SH-SY5Y (cell line): ENCODE data around the gene ARHGAP15.

Source experiments
- GATA2 ChIP-seq: IDR thresholded peaks from 2 replicates; pipeline ENCODE4 v1.6.1; 2011; ENCODE audit warnings: mild to moderate bottlenecking, low read depth, low read length
- GATA3 ChIP-seq: IDR thresholded peaks from 2 replicates; pipeline ENCODE4 v1.6.1; 2011; ENCODE audit warnings: low read depth, mild to moderate bottlenecking, low read length, moderate library complexity

DNA sequence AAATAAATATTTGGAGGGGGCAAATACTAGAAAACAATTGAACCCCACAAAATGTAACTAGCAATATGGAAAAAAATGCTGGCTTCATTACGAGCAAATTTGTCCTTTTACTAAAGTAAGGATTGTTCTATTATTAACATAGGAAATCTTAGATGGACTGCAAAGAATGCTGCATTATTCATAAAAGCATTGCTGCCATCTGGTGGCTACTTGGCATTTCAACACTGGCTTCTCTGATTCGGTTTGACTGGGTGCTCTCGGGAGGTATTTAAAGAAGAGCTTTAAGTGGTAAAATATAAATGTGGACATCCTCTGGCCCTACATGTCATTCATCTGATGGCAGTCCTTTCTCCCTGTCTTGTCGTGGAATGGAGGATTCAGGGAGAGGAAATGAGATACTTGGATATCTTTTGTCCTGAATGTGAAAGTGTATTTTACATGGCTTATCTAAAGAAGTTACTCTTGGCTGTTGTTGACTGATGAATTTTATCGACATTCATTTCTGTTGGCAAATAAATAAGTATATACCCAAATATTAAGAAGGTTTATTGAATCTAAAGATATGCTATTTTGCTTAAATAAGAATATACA lies 130.2 kb downstream of the ARHGAP15 start:
- TF ChIP-seq GATA2 (no peak), GATA3 (no peak)
